GM12878 (cell line): ENCODE data around the gene FAM186B. TPM values are rescaled to one million over a fixed set of nuclear protein-coding genes. Genes with fewer than 3 reads are reported as not detected.

Experiments used
- ATAC-seq: fragments of 200-7000 bp; cut with Tn5 transposase; 3 replicates; pipeline ENCODE4 v1.9.1; 2020; ENCODE audit warnings: mild to moderate bottlenecking, moderate library complexity
- BruUV-seq: library from RNA; stranded (reverse); fragments of 400-500 nt; replicated peaks from 2 replicates; lab custom pipeline; 2021; lab: Mats Ljungman, UMichigan
- CTCF ChIA-PET: fragments of 300-600 bp; sonication (Branson Sonifier 250); formaldehyde crosslinking; extraction: SDS; loops from one replicate; lab custom pipeline; 2021; ENCODE audit warnings: inconsistent platforms; lab: Yijun Ruan, JAX
- POLR2A ChIA-PET: fragments of 350-600 bp; formaldehyde crosslinking; extraction: SDS; loops from one replicate; lab custom pipeline; 2021; ENCODE audit warnings: inconsistent platforms; lab: Charles Lee
- RAD21 ChIA-PET: fragments of 300-600 bp; sonication (Branson Sonifier 250); formaldehyde crosslinking; loops from one replicate; lab custom pipeline; 2023; ENCODE audit warnings: antibody characterized with exemption; ENCODE audit not compliant: unreplicated experiment; lab: Charles Lee
- SMC1A ChIA-PET: fragments of 300-600 bp; sonication (Branson Sonifier 250); formaldehyde crosslinking; loops from one replicate; lab custom pipeline; 2023; ENCODE audit not compliant: unreplicated experiment, uncharacterized antibody; lab: Charles Lee
- DNase-seq: peaks from one replicate; pipeline ENCODE4 v3.0.0-alpha.2; 2011; ENCODE audit warnings: low read depth, low spot score
- FAIRE-seq: peaks from 3 replicates; lab custom pipeline; 2011; peaks lifted over from hg19 to GRCh38; lab: Jason Lieb, UNC
- H2AFZ ChIP-seq: 2 replicates; pipeline ENCODE4 v1.6.0; 2011; ENCODE audit warnings: low read depth, low read length, control low read depth; ENCODE audit not compliant: control insufficient read depth
- H3K27ac ChIP-seq: 2 replicates; pipeline ENCODE4 v1.5.1; 2011; ENCODE audit warnings: control low read depth; ENCODE audit not compliant: control insufficient read depth, insufficient read depth
- H3K27me3 ChIP-seq, 2 experiments: replicated peaks in 1 of 2; 2 replicates each; pipeline versions ENCODE4 v1.6.0 to v1.6.1; 2011; ENCODE audit warnings: low read length in 1 of 2; ENCODE audit not compliant: control insufficient read depth in 2 of 2, insufficient read depth in 2 of 2
- H3K36me3 ChIP-seq, 2 experiments: 2 replicates each; pipeline ENCODE4 v1.5.1; 2011; ENCODE audit warnings: low read length in 1 of 2; ENCODE audit not compliant: control insufficient read depth in 2 of 2, insufficient read depth in 2 of 2
- H3K4me1 ChIP-seq: 2 replicates; pipeline ENCODE4 v1.6.1; 2011; ENCODE audit warnings: mild to moderate bottlenecking, low read length, moderate library complexity, mixed read lengths; ENCODE audit not compliant: control insufficient read depth, insufficient read depth
- H3K4me2 ChIP-seq: 2 replicates; pipeline ENCODE4 v1.6.0; 2011; ENCODE audit warnings: control low read depth; ENCODE audit not compliant: control insufficient read depth, insufficient read depth
- H3K4me3 ChIP-seq: fragments of 200-600 bp; sonication (generic); 2 replicates; pipeline ENCODE4 v1.5.1; 2016
- H3K79me2 ChIP-seq: 2 replicates; pipeline ENCODE4 v1.6.0; 2011; ENCODE audit warnings: low read length; ENCODE audit not compliant: control insufficient read depth, insufficient read depth
- H3K9ac ChIP-seq: 2 replicates; pipeline ENCODE4 v1.8.0; 2011; ENCODE audit warnings: low read length, control low read depth, mixed read lengths; ENCODE audit not compliant: control insufficient read depth, insufficient read depth
- H3K9me3 ChIP-seq: replicated peaks from 3 replicates; pipeline ENCODE4 v1.5.1; 2011; ENCODE audit warnings: mild to moderate bottlenecking, low read length; ENCODE audit not compliant: control insufficient read depth, insufficient read depth
- H4K20me1 ChIP-seq: 2 replicates; pipeline ENCODE4 v1.6.0; 2011; ENCODE audit not compliant: control insufficient read depth, insufficient read depth
- CBX3 ChIP-seq: fragments of 200-600 bp; sonication (generic); IDR thresholded peaks from 2 replicates; pipeline ENCODE4 v1.6.1; 2016; ENCODE audit warnings: low read depth, borderline replicate concordance
- CBX5 ChIP-seq: sonication (generic); IDR thresholded peaks from 2 replicates; pipeline ENCODE4 v1.6.1; 2016; ENCODE audit warnings: low read depth, moderate library complexity, mild to moderate bottlenecking, inconsistent platforms
- EP300 ChIP-seq, 2 experiments: fragments of 150-350 bp in 1 of 2; IDR thresholded peaks; 2 replicates each; pipeline ENCODE4 v1.6.1; 2011 to 2012; ENCODE audit warnings: low read depth in 2 of 2, low read length in 2 of 2, borderline replicate concordance in 1 of 2, improper control_type of control experiment in 1 of 2, inconsistent platforms in 1 of 2; ENCODE audit not compliant: control insufficient read depth in 1 of 2
- FOXK2 ChIP-seq: fragments of 450-650 bp; IDR thresholded peaks from 2 replicates; pipeline ENCODE4 v1.6.1; 2017; ENCODE audit warnings: mild to moderate bottlenecking, moderate library complexity
- IKZF1 ChIP-seq: fragments of 450-650 bp; conservative IDR thresholded peaks from 2 replicates; pipeline ENCODE4 v1.6.1; 2017; ENCODE audit warnings: antibody characterized with exemption, mild to moderate bottlenecking
- MEF2A ChIP-seq: IDR thresholded peaks from 2 replicates; pipeline ENCODE4 v1.6.1; 2011; ENCODE audit warnings: low read depth, mild to moderate bottlenecking, low read length, moderate library complexity; ENCODE audit not compliant: insufficient read depth
- MYB ChIP-seq: fragments of 150-350 bp; IDR thresholded peaks from 2 replicates; pipeline ENCODE4 v1.6.1; 2014; ENCODE audit warnings: mild to moderate bottlenecking, low read depth, low read length, borderline replicate concordance
- SMC3 ChIP-seq: IDR thresholded peaks from 2 replicates; pipeline ENCODE4 v1.6.1; 2011; ENCODE audit warnings: low read length, improper control_type of control experiment, borderline replicate concordance
- SUPT20H ChIP-seq: IDR thresholded peaks from 2 replicates; pipeline ENCODE4 v1.6.1; 2011; ENCODE audit warnings: low read depth, mild to moderate bottlenecking, low read length, moderate library complexity, borderline replicate concordance; ENCODE audit not compliant: control insufficient read depth
- WGBS: methylation state at CpG from one replicate; pipeline ENCODE4 v1.1.6; 2016; ENCODE audit warnings: low lambda C conversion rate; ENCODE audit not compliant: insufficient replicate concordance, insufficient coverage; ENCODE audit errors: missing lambda C conversion rate; 5-methylcytosine and 5-hydroxymethylcytosine counted together
- in situ Hi-C: fragments of 300-500 bp; cut with MboI; formaldehyde crosslinking; loops from 9 replicates; pipeline ENCODE4 v1.14.3; 2018; ENCODE audit warnings: mixed read lengths
- intact Hi-C: fragments of 100-400 bp; cut with micrococcal nuclease; formaldehyde crosslinking; loops from one replicate; pipeline ENCODE4 v1.14.2; 2022; ENCODE audit not compliant: unreplicated experiment
- polyA plus RNA-seq, 11 experiments: library from polyadenylated mRNA; depleted of rRNA in 4 of 11; unstranded in 6 of 11; stranded (reverse) in 5 of 11; fragments of >200 nt; fragmentation: Nextera tagmentation in 4 of 11; fragmentation: Illumina TruSeq in 1 of 11; extraction: Ambion mirVana in 4 of 11; extraction: Trizol in 1 of 11; gene quantifications; 1 replicate in 1 of 11; 2 replicates in 10 of 11; pipeline versions ENCODE4 v1.2.1 to v1.2.3, GENCODE V29; 2011 to 2016; ENCODE audit warnings: inconsistent platforms in 2 of 11, missing spikeins in 2 of 11, low read depth in 1 of 11
- total RNA-seq, 4 experiments: library from RNA; depleted of rRNA in 3 of 4; stranded (reverse); fragments of >200 nt in 3 of 4; fragmentation: Illumina TruSeq in 1 of 4; extraction: Trizol in 1 of 4; gene quantifications; 2 replicates each; pipeline versions ENCODE4 v1.2.1 to v1.2.3, GENCODE V29; 2013 to 2021
- TF ChIP-seq, protein P1 (sequence below): fragments of 150-350 bp; IDR thresholded peaks from 2 replicates; pipeline ENCODE4 v1.6.1; 2014; ENCODE audit warnings: mild to moderate bottlenecking, low read depth, low read length
- TF ChIP-seq, protein P2 (sequence below): fragments of 450-650 bp; IDR thresholded peaks from 2 replicates; pipeline ENCODE4 v1.6.1; 2014; ENCODE audit warnings: mild to moderate bottlenecking
- TF ChIP-seq, protein P3 (sequence below), 3 experiments: IDR thresholded peaks in 2 of 3; conservative IDR thresholded peaks in 1 of 3; 2 replicates each; pipeline ENCODE4 v1.5.1; 2011; ENCODE audit warnings: low read depth in 3 of 3, low read length in 3 of 3, mild to moderate bottlenecking in 3 of 3, control low read depth in 2 of 3, moderate library complexity in 2 of 3, inconsistent platforms in 1 of 3, mixed read lengths in 1 of 3; ENCODE audit not compliant: control insufficient read depth in 2 of 3, insufficient read depth in 1 of 3; ENCODE audit errors: extremely low read depth in 1 of 3

Gene FAM186B
- total and polyA plus RNA-seq, 10 of the 15 experiments (the other 5 are each of a cell fraction or from before 2014, with no cell fraction given): 0.13 to 0.79 (median 0.51) TPM

DNA sequence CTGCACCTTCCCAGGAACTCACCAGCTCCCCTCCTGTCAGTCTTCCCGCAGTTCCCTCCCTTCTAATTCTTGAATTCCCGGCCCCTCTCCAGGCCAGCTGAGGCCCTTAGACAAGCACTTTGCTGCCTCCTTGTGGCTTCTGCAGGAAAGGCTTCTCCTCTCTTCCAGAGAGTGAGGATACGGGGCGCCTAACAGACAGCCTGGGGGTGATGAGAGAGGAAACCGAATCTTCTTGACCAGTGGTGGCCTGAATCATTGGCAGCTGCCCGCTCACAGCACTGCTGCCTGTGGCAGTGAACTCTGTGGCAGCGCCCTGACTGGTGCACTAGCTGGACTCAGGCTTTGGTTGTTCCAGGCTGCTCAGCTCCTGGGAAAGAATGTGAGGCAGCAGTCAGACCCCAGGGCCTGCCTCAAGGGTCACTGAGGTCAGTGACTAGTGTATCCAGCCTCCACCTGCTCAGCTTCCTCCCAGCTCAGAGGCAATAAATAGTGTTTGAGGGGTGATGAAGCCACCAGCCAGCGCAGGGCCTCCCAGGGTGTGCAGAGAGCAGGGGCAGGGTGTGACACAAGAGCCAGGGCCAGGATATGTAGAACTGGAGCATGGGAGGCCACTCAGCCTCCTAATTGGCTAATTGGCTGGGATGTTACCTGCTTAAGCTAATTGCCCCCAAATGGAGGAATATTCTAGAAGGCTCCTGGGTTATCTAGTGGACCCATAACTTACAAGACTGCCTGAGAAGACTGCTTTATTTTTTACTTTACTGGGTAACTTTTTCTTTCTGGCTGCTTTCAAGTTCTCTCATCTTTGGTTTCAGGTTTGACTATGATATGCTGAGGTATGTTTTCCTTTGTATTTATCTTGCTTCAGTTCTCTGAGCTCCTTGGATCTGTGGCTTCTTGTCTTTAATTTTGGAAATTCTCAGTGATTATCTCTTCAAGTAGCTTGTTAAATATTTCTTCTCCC lies 24.6 kb downstream of the FAM186B start (continued):
- TF ChIP-seq, protein P1, sequence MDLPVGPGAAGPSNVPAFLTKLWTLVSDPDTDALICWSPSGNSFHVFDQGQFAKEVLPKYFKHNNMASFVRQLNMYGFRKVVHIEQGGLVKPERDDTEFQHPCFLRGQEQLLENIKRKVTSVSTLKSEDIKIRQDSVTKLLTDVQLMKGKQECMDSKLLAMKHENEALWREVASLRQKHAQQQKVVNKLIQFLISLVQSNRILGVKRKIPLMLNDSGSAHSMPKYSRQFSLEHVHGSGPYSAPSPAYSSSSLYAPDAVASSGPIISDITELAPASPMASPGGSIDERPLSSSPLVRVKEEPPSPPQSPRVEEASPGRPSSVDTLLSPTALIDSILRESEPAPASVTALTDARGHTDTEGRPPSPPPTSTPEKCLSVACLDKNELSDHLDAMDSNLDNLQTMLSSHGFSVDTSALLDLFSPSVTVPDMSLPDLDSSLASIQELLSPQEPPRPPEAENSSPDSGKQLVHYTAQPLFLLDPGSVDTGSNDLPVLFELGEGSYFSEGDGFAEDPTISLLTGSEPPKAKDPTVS: peak; percentile 92
- TF ChIP-seq SMC3: peak; percentile 71

DNA sequence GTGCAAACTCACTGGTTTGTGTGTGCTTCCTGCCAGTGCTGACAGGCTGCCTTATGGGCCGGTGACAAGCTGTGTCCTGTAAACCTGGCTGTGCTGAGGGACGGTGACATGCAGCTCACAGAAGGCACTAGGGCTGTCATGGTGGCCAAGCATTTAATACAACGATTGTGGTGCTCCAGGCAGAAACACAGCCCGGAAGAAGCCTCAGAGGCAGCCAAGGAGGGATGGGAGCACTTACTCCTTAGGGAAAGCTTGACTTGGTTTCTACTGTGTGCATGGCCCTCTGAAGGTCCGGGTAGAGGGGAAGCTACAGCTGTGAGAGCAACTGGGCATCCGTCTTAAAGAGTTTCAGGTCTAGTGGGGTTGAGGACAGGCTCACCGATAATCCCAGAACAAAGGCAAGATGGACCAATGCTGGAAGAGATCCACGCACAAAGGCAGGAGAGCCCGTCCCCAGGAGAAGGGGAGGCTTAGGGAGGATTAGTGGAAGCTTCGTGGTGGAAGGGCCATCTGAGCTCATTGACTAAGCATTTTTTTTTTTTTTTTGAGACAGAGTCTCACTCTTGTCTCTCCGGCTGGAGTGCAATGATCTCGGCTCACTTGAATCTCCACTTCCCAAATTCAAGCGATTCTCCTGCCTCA lies 26.8 kb downstream of the FAM186B start:
- Histone ChIP-seq H3K9me3 (no peaks in the 10 kb centered on the region), H3K79me2 (no peaks in the 10 kb centered on the region), H3K4me1 (peaks cover 17% of the 10 kb centered on the region), H2AFZ (no peak overlapping the region), H3K4me3 (no peak overlapping the region), H3K27me3 (no peaks in the 10 kb centered on the region), H3K27ac (no peak overlapping the region), H3K9ac (no peak overlapping the region), H3K36me3 (peaks cover 0 to 1% of the 10 kb centered on the region in 2 experiments; a peak in 2 of 4 replicates), H3K4me2 (no peak overlapping the region), H4K20me1 (no peaks in the 10 kb centered on the region)
- WGBS: 89% methylated on average over 11 of the region's 13 CpGs
- POLR2A ChIA-PET: interaction anchor here (0.7 kb wide), 1 partner anchor 8 kb away, joined by 3 read pairs; no protein-coding TSS in a partner anchor
- SMC1A ChIA-PET: interaction anchor here (0.7 to 6.1 kb wide), 3 partner anchors 36 to 220 kb away, joined by 3 to 63 read pairs (median 3); no protein-coding TSS in a partner anchor
- intact Hi-C loops: no loop called here
- no peak for ATAC-seq
- no peak for FAIRE-seq
- DNase-seq: no peak
- RAD21 ChIA-PET: interaction anchor here (0.6 to 5.9 kb wide), 5 partner anchors 64 to 221 kb away, joined by 3 to 55 read pairs (median 3); partner anchors contain the start of gene TMBIM6
- BruUV-seq: no TSS peak
- in situ Hi-C loops: no loop called here
- CTCF ChIA-PET: interaction anchor here (0.6 to 8.7 kb wide), 5 partner anchors 43 to 219 kb away, joined by 3 to 145 read pairs (median 5); no protein-coding TSS in a partner anchor
- TF ChIP-seq MEF2A (no peak), CBX3 (no peak), IKZF1 (no peak), FOXK2 (no peak), SUPT20H (no peak), EP300 (IDR thresholded peaks at IDR 0.05; ENCODE audit: borderline replicate concordance in 1 of 2, control insufficient read depth in 1 of 2, low read depth in 2 of 2, low read length in 2 of 2) (no peak), MYB (no peak), CBX5 (no peak)
- TF ChIP-seq, protein P2, sequence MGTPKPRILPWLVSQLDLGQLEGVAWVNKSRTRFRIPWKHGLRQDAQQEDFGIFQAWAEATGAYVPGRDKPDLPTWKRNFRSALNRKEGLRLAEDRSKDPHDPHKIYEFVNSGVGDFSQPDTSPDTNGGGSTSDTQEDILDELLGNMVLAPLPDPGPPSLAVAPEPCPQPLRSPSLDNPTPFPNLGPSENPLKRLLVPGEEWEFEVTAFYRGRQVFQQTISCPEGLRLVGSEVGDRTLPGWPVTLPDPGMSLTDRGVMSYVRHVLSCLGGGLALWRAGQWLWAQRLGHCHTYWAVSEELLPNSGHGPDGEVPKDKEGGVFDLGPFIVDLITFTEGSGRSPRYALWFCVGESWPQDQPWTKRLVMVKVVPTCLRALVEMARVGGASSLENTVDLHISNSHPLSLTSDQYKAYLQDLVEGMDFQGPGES: no peak
- TF ChIP-seq, protein P3, sequence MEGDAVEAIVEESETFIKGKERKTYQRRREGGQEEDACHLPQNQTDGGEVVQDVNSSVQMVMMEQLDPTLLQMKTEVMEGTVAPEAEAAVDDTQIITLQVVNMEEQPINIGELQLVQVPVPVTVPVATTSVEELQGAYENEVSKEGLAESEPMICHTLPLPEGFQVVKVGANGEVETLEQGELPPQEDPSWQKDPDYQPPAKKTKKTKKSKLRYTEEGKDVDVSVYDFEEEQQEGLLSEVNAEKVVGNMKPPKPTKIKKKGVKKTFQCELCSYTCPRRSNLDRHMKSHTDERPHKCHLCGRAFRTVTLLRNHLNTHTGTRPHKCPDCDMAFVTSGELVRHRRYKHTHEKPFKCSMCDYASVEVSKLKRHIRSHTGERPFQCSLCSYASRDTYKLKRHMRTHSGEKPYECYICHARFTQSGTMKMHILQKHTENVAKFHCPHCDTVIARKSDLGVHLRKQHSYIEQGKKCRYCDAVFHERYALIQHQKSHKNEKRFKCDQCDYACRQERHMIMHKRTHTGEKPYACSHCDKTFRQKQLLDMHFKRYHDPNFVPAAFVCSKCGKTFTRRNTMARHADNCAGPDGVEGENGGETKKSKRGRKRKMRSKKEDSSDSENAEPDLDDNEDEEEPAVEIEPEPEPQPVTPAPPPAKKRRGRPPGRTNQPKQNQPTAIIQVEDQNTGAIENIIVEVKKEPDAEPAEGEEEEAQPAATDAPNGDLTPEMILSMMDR (IDR thresholded peaks at IDR 0.05 in 2 of 3, conservative IDR thresholded peaks at IDR 0.05 in 1 of 3; ENCODE audit: control insufficient read depth in 2 of 3, extremely low read depth in 1 of 3, insufficient read depth in 1 of 3, low read depth in 3 of 3, low read length in 3 of 3): no peak
